T-cell (primary cell): ENCODE data around the gene SUPT3H. TPM values are rescaled to one million over a fixed set of nuclear protein-coding genes. Genes with fewer than 3 reads are reported as not detected.

Experiments used
- ATAC-seq, 4 experiments: fragments of 200-7000 bp in 3 of 4; fragments of 150-1000 bp in 1 of 4; cut with Tn5 transposase; replicated peaks in 1 of 4; 1 replicate in 3 of 4; 2 replicates in 1 of 4; pipeline ENCODE4 v1.10.0; 2021; ENCODE audit warnings: moderate library complexity in 3 of 4, mild to moderate bottlenecking in 2 of 4, moderate number of reproducible peaks in 1 of 4
- CTCF ChIA-PET, 2 donors: fragments of 300-600 bp; sonication (Branson Sonifier 250); formaldehyde crosslinking; loops; one replicate each; lab custom pipeline; 2022; ENCODE audit warnings: antibody characterized with exemption in 2 of 2; lab: Charles Lee
- POLR2A ChIA-PET, 2 donors: fragments of 300-600 bp; sonication (Branson Sonifier 250); formaldehyde crosslinking; loops; one replicate each; lab custom pipeline; 2022; ENCODE audit warnings: antibody characterized with exemption in 2 of 2; lab: Charles Lee
- DNase-seq, 35 experiments: peaks; one replicate each; pipeline versions ENCODE4 v3.0.0 to v3.0.0-alpha.2; 2013 to 2023
- H3K27ac ChIP-seq: one replicate; pipeline ENCODE4 v1.5.1; 2013; ENCODE audit warnings: low read length
- H3K27me3 ChIP-seq, 2 experiments: replicated peaks in 1 of 2; 1 replicate in 1 of 2; 2 replicates in 1 of 2; pipeline versions ENCODE4 v1.6.1 to v1.7.0; 2013; ENCODE audit warnings: low read length in 1 of 2, mixed read lengths in 1 of 2; ENCODE audit not compliant: control insufficient read depth in 2 of 2, insufficient read depth in 2 of 2; ENCODE audit errors: extremely low read depth in 1 of 2
- H3K36me3 ChIP-seq, 2 donors: 1 replicate in 1 of 2; 2 replicates in 1 of 2; pipeline versions ENCODE4 v1.6.1 to v1.7.0; 2013; ENCODE audit warnings: low read length in 1 of 2; ENCODE audit not compliant: control insufficient read depth in 2 of 2, insufficient read depth in 1 of 2; ENCODE audit errors: extremely low read depth in 1 of 2
- H3K4me1 ChIP-seq, 2 experiments: 1 replicate in 1 of 2; 2 replicates in 1 of 2; pipeline versions ENCODE4 v1.6.1 to v1.7.0; 2013; ENCODE audit warnings: low read length in 2 of 2, mixed read lengths in 1 of 2; ENCODE audit not compliant: insufficient read depth in 2 of 2, control insufficient read depth in 1 of 2; ENCODE audit errors: extremely low read depth in 1 of 2
- H3K4me3 ChIP-seq, 2 donors: 1 replicate in 1 of 2; 2 replicates in 1 of 2; pipeline versions ENCODE4 v1.5.1 to v1.7.0; 2013; ENCODE audit warnings: mild to moderate bottlenecking in 2 of 2, low read length in 1 of 2, moderate library complexity in 1 of 2; ENCODE audit not compliant: control insufficient read depth in 1 of 2; ENCODE audit errors: extremely low read depth in 1 of 2
- H3K9me3 ChIP-seq: 2 replicates; pipeline ENCODE4 v1.7.0; 2013
- H3K27ac Mint-ChIP-seq, 2 donors: one replicate each; pipeline ENCODE4 v1.8.0; 2020 to 2021; ENCODE audit warnings: mild to moderate bottlenecking in 2 of 2, mixed read lengths in 2 of 2
- H3K27me3 Mint-ChIP-seq, 2 donors: one replicate each; pipeline ENCODE4 v1.8.0; 2021 to 2022; ENCODE audit warnings: mixed read lengths in 2 of 2
- H3K36me3 Mint-ChIP-seq: one replicate; pipeline ENCODE4 v1.8.0; 2021; ENCODE audit warnings: mixed read lengths
- H3K4me1 Mint-ChIP-seq, 3 donors: one replicate each; pipeline ENCODE4 v1.8.0; 2020 to 2022; ENCODE audit warnings: mixed read lengths in 3 of 3, mild to moderate bottlenecking in 1 of 3
- H3K4me3 Mint-ChIP-seq, 3 donors: one replicate each; pipeline ENCODE4 v1.8.0; 2020 to 2022; ENCODE audit warnings: mild to moderate bottlenecking in 3 of 3, mixed read lengths in 3 of 3, moderate library complexity in 3 of 3
- H3K9me3 Mint-ChIP-seq, 3 donors: one replicate each; pipeline ENCODE4 v1.8.0; 2020 to 2022; ENCODE audit warnings: mixed read lengths in 3 of 3
- WGBS: methylation state at CpG from one replicate; pipeline ENCODE4 v1.1.5; 2013; ENCODE audit warnings: missing lambda C conversion rate; ENCODE audit not compliant: insufficient coverage; 5-methylcytosine and 5-hydroxymethylcytosine counted together
- total RNA-seq, 35 experiments: library from RNA in 6 of 35; stranded (reverse) in 6 of 35; fragments of 120-200 nt in 1 of 35; gene quantifications; one replicate each; pipeline versions ENCODE4 v1.2.1 to v1.2.4 and lab custom pipeline; 2013 to 2026

SUPT3H gene
- total RNA-seq, 5 donors from 2014 or later (not counting 1 experiment from before 2014, with no cell fraction given), result 9.3 to 12.9 (median 10.7) TPM

DNA sequence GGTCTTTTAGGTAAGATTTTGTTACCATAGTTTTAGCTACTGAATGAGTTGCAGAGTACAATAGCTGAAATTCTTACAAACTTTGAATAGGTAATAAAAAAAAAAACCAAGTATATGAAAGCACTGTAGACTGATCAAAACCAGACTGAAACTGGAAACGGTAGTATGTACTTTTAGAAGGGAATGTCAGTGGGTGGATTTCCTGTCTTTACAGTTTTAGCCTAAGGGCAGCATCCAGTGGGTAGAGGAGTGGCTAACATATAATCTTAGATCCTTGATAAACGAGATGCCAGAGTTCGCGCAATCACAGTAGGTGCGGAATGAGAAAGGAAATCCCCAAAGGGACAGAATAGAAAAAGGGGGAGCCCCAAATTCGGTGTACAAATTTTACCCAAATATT, 435.5 kb downstream of the SUPT3H start:
- H3K27ac ChIP-seq, result no peak overlapping the region
- H3K27me3 ChIP-seq, result no peaks in the 10 kb centered on the region
- no peak overlapping the region for H3K27ac Mint-ChIP-seq
- 56% methylated on average over 5 of the region's 6 CpGs for WGBS
- H3K9me3 Mint-ChIP-seq, result peaks cover 9 to 26% (median 19%) of the 10 kb centered on the region in 3 donors
- no peaks in the 10 kb centered on the region for H3K36me3 ChIP-seq
- no peaks in the 10 kb centered on the region for H3K4me1 ChIP-seq
- peak overlapping the region in 1 of 3 donors; percentile 7 for H3K4me3 Mint-ChIP-seq
- H3K27me3 Mint-ChIP-seq, result no peaks in the 10 kb centered on the region
- DNase-seq (no peak), ATAC-seq (no peak)
- CTCF ChIA-PET, result no interaction called here
- POLR2A ChIA-PET, result no interaction called here
- no peak overlapping the region for H3K4me3 ChIP-seq
- peaks cover 31% of the 10 kb centered on the region for H3K36me3 Mint-ChIP-seq
- peaks cover 9 to 17% (median 14%) of the 10 kb centered on the region in 3 donors for H3K4me1 Mint-ChIP-seq
- peaks cover 9% of the 10 kb centered on the region for H3K9me3 ChIP-seq

DNA sequence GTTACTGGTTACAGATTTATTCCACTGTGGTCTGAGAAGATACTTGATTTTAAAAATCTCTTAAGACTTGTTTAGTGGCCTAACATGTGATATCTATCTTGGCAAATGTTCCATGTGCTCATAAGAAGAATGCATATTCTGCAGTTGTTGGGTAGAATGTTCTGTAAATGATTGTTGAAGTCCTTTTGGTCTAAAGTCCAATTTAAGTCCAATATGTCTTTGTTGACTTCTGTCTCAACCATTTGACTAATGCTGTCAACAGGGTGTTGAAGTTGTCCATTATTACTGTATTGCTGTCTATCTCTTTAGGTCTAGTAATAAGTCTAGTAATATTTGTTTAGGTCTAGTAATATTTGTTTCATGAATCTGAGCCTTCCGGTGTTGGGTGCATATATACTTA, 437.4 kb downstream of the SUPT3H start:
- no peak overlapping the region for H3K27ac ChIP-seq
- CTCF ChIA-PET, result no interaction called here
- H3K9me3 Mint-ChIP-seq, result peaks cover 6 to 17% (median 16%) of the 10 kb centered on the region in 3 donors
- H3K4me3 ChIP-seq, result no peak overlapping the region
- WGBS, result no CpG with 5 or more reads among the region's 1 CpG
- H3K4me1 Mint-ChIP-seq, result peaks cover 22 to 31% (median 24%) of the 10 kb centered on the region in 3 donors
- peaks cover 4% of the 10 kb centered on the region for H3K9me3 ChIP-seq
- peaks cover 18% of the 10 kb centered on the region for H3K36me3 Mint-ChIP-seq
- H3K4me1 ChIP-seq, result peaks cover 0 to 11% of the 10 kb centered on the region in 2 experiments
- no peak overlapping the region for H3K4me3 Mint-ChIP-seq
- DNase-seq (no peak), ATAC-seq (no peak)
- POLR2A ChIA-PET, result no interaction called here
- H3K27me3 ChIP-seq, result no peaks in the 10 kb centered on the region
- no peaks in the 10 kb centered on the region for H3K36me3 ChIP-seq
- H3K27ac Mint-ChIP-seq, result no peak overlapping the region
- no peaks in the 10 kb centered on the region for H3K27me3 Mint-ChIP-seq

DNA sequence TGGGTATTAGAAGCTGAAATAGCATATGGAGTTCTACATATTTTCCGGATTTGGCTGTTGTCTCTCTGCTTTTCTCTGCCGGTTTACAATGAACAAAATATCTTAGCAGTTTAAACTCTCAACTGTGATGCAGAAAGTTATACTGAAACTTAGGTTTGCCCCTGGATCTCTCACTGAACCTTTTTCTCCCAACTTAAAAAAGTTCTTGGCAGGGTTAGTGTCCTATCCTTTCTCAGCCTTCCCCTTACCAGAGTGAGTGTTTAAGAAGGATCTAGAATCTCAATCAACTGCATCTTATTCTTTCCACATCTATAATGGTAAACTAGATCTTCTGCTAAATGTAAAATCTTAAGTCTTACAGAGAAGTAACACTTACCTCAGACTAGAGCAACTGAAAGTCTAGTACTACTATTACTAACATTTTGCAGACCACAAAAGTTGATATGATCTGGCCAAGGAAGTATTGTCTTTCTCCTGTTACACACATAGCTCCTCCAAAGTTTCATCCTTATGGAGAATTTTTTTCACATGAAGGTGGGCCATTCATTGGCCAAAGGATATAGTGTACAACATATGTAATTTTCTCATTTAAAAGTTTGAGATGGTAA, 441.9 kb downstream of the SUPT3H start:
- Histone ChIP-seq H3K4me1 (peaks cover 9 to 34% of the 10 kb centered on the region in 2 experiments), H3K36me3 (no peaks in the 10 kb centered on the region), H3K4me3 (no peak overlapping the region), H3K27me3 (no peaks in the 10 kb centered on the region), H3K9me3 (no peaks in the 10 kb centered on the region), H3K27ac (peak overlapping the region; percentile 95)
- Mint-ChIP-seq H3K4me3 (peak overlapping the region in 1 of 3 donors; percentile 2), H3K9me3 (peaks cover 2 to 10% (median 3%) of the 10 kb centered on the region in 3 donors), H3K4me1 (peaks cover 43 to 54% (median 52%) of the 10 kb centered on the region in 3 donors), H3K36me3 (peaks cover 10% of the 10 kb centered on the region), H3K27ac (peak overlapping the region; percentile 85 to 90), H3K27me3 (no peaks in the 10 kb centered on the region)
- 31% methylated on average over 2 of the region's 2 CpGs for WGBS
- peak in 2 of 4 experiments; percentile 16 to 21 for ATAC-seq
- DNase-seq, result peak in 1 of 35 experiments; percentile 22
- ChIA-PET CTCF (no interaction called here), POLR2A (no interaction called here)

DNA sequence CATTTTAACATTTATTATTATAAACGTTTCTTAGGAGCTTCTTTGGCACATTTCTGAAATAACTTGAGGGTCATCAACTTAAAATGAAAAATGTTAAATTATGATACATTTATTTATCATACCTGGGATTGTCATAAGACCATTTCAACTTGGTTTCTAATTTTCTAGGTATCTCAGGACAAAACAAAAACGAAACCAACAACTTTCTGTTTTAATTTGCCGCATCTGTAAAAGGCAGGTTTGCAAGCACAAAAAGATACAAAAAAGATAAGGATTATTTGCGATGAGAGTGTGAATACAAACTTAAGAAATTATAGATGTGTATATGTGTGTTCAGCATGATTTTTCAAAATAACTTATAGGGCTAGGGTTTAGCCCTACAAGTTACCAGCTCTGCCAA, 444.6 kb downstream of the SUPT3H start:
- Mint-ChIP-seq H3K36me3 (peaks cover 3% of the 10 kb centered on the region), H3K27me3 (no peaks in the 10 kb centered on the region), H3K9me3 (peaks cover 0 to 3% (median 2%) of the 10 kb centered on the region in 3 donors), H3K27ac (peak overlapping the region; percentile 96 to 99), H3K4me3 (peak overlapping the region; percentile 71 to 86 (median 85)), H3K4me1 (peaks cover 45 to 58% (median 52%) of the 10 kb centered on the region in 3 donors)
- ATAC-seq (peak; percentile 23 to 44 (median 36)), DNase-seq (peak in 1 of 35 experiments; percentile 68)
- H3K27ac ChIP-seq, result peak overlapping the region; percentile 95
- no peaks in the 10 kb centered on the region for H3K9me3 ChIP-seq
- ChIA-PET CTCF (interaction anchor here in 1 of 2 donors (0.8 to 1.0 kb wide), 3 partner anchors 51 to 781 kb away, joined by 3 to 4 read pairs (median 4); no protein-coding TSS in a partner anchor), POLR2A (interaction anchor here in 1 of 2 donors (0.9 kb wide), 1 partner anchor 9 kb away, joined by 3 read pairs; no protein-coding TSS in a partner anchor)
- WGBS, result no CpG with 5 or more reads among the region's 4 CpGs
- H3K4me1 ChIP-seq, result peaks cover 11 to 40% of the 10 kb centered on the region in 2 experiments
- H3K36me3 ChIP-seq, result no peaks in the 10 kb centered on the region
- peak overlapping the region; percentile 39 to 62 for H3K4me3 ChIP-seq
- no peaks in the 10 kb centered on the region for H3K27me3 ChIP-seq

DNA sequence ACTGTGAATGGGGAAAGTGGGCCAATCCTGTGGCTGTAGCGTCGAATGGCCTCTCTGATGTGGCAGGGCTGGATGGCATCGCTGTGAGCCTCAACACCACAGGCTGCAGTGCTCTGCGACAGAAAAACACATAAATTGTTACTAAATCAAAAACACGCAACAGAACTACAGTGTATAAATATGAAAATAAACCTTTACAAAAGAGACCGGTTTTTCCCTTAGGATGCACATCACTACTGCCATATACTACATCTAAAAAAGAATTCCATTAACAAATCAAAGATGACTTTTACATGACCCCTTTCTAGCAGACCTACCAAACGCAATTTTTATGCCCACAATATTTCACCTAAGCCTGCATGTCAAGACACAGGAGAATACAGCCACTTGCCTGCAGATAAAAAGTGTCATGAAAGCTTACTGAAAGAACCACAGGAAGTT, 445.1 kb downstream of the SUPT3H start:
- Histone ChIP-seq H3K4me1 (peaks cover 11 to 40% of the 10 kb centered on the region in 2 experiments), H3K9me3 (no peaks in the 10 kb centered on the region), H3K27me3 (no peaks in the 10 kb centered on the region), H3K4me3 (peak overlapping the region; percentile 39 to 62), H3K27ac (peak overlapping the region; percentile 95), H3K36me3 (no peaks in the 10 kb centered on the region)
- Mint-ChIP-seq H3K9me3 (peaks cover 0 to 4% (median 2%) of the 10 kb centered on the region in 3 donors), H3K4me1 (peaks cover 47 to 60% (median 52%) of the 10 kb centered on the region in 3 donors), H3K27me3 (no peaks in the 10 kb centered on the region), H3K27ac (peak overlapping the region; percentile 96 to 99), H3K36me3 (peaks cover 5% of the 10 kb centered on the region), H3K4me3 (peak overlapping the region; percentile 71 to 86 (median 85))
- DNase-seq (peak in 34 of 35 experiments; percentile 16 to 77 (median 54)), ATAC-seq (peak; percentile 67 to 91 (median 79))
- 0% methylated on average over 1 of the region's 7 CpGs for WGBS
- ChIA-PET POLR2A (interaction anchor here in 1 of 2 donors (0.9 kb wide), 1 partner anchor 9 kb away, joined by 3 read pairs; no protein-coding TSS in a partner anchor), CTCF (interaction anchor here in 1 of 2 donors (0.8 to 1.0 kb wide), 2 partner anchors 51 to 487 kb away, joined by 3 to 4 read pairs; no protein-coding TSS in a partner anchor)

DNA sequence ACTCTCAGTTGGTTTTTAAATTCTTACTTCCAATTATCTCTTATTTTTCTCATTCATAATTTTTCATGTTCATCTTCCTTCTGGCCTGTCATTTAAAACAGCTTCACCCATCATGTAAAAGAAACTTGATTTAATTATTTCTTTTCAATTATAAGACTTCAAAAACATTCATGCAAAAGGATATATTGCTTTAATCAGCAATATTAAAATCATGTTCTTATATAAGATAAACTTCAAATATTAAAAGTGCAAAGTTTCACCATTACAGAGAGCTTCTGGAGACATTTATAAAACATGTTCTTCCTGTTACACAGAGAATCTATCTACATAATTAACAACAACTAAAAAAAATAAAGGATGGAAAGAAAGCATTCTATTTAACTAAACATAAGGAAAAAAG, 446.3 kb downstream of the SUPT3H start:
- H3K36me3 Mint-ChIP-seq, result peaks cover 5% of the 10 kb centered on the region
- ChIA-PET CTCF (interaction anchor here in 1 of 2 donors (0.7 to 1.0 kb wide), 2 partner anchors 546 to 598 kb away, joined by 3 read pairs; no protein-coding TSS in a partner anchor), POLR2A (no interaction called here)
- ATAC-seq, result no peak
- H3K27me3 Mint-ChIP-seq, result no peaks in the 10 kb centered on the region
- H3K27ac Mint-ChIP-seq, result peak overlapping the region; percentile 96 to 99
- no peaks in the 10 kb centered on the region for H3K27me3 ChIP-seq
- peaks cover 44 to 52% (median 47%) of the 10 kb centered on the region in 3 donors for H3K4me1 Mint-ChIP-seq
- H3K4me3 Mint-ChIP-seq, result peak overlapping the region; percentile 71 to 86 (median 85)
- H3K36me3 ChIP-seq, result no peaks in the 10 kb centered on the region
- peaks cover 11 to 39% of the 10 kb centered on the region in 2 experiments for H3K4me1 ChIP-seq
- DNase-seq, result no peak
- peaks cover 0 to 4% (median 2%) of the 10 kb centered on the region in 3 donors for H3K9me3 Mint-ChIP-seq
- no peak overlapping the region for H3K4me3 ChIP-seq
- H3K9me3 ChIP-seq, result no peaks in the 10 kb centered on the region
- H3K27ac ChIP-seq, result peak overlapping the region; percentile 95
